Fibroblast of lung (primary cell): ENCODE data around the gene CBFA2T3. TPM values are rescaled to one million over a fixed set of nuclear protein-coding genes. Genes with fewer than 3 reads are reported as not detected.

Experiments
- DNase-seq, 2 donors: peaks; one replicate each; pipeline versions ENCODE4 v3.0.0 to v3.0.0-alpha.2; 2010; ENCODE audit warnings: low read depth in 2 of 2
- H2AFZ ChIP-seq: 2 replicates; pipeline ENCODE4 v1.5.1; 2012; ENCODE audit warnings: low read length, control low read depth, inconsistent platforms
- H3K27ac ChIP-seq: 2 replicates; pipeline ENCODE4 v1.5.1; 2011; ENCODE audit warnings: low read length, control low read depth; ENCODE audit not compliant: insufficient read depth
- H3K27me3 ChIP-seq: 2 replicates; pipeline ENCODE4 v1.5.1; 2011; ENCODE audit warnings: mild to moderate bottlenecking, low read length; ENCODE audit not compliant: control insufficient read depth, insufficient read depth
- H3K36me3 ChIP-seq: 2 replicates; pipeline ENCODE4 v1.5.1; 2011; ENCODE audit warnings: low read length; ENCODE audit not compliant: control insufficient read depth, insufficient read depth
- H3K4me1 ChIP-seq: 2 replicates; pipeline ENCODE4 v1.5.1; 2011; ENCODE audit warnings: low read length; ENCODE audit not compliant: control insufficient read depth, insufficient read depth; ENCODE audit errors: extremely low read depth
- H3K4me2 ChIP-seq: 2 replicates; pipeline ENCODE4 v1.5.1; 2011; ENCODE audit warnings: low read length, control low read depth; ENCODE audit not compliant: insufficient read depth; ENCODE audit errors: extremely low read depth
- H3K4me3 ChIP-seq, 4 experiments: fragments of 200-600 bp in 1 of 4; sonication (generic) in 1 of 4; replicated peaks in 1 of 4; 2 replicates each; pipeline ENCODE4 v1.5.1; 2011 to 2016; ENCODE audit warnings: low read length in 4 of 4, low read depth in 3 of 4, mild to moderate bottlenecking in 3 of 4, control low read depth in 2 of 4, inconsistent platforms in 1 of 4, mixed read lengths in 1 of 4; ENCODE audit not compliant: insufficient read depth in 1 of 4; ENCODE audit errors: control extremely low read depth in 1 of 4
- H3K79me2 ChIP-seq: 2 replicates; pipeline ENCODE4 v1.5.1; 2012; ENCODE audit warnings: mild to moderate bottlenecking, low read length, inconsistent platforms; ENCODE audit not compliant: control insufficient read depth, insufficient read depth
- H3K9ac ChIP-seq: 2 replicates; pipeline ENCODE4 v1.5.1; 2011; ENCODE audit warnings: mild to moderate bottlenecking, low read length, control low read depth; ENCODE audit not compliant: insufficient read depth
- H3K9me3 ChIP-seq: 2 replicates; pipeline ENCODE4 v1.5.1; 2012; ENCODE audit warnings: low read depth, low read length; ENCODE audit not compliant: control insufficient read depth, insufficient read depth
- H4K20me1 ChIP-seq: 2 replicates; pipeline ENCODE4 v1.5.1; 2011; ENCODE audit warnings: low read length; ENCODE audit not compliant: control insufficient read depth, insufficient read depth; ENCODE audit errors: extremely low read depth
- EZH2 ChIP-seq: IDR thresholded peaks from 2 replicates; pipeline ENCODE4 v1.5.1; 2012; ENCODE audit warnings: low read length, control low read depth, mild to moderate bottlenecking; ENCODE audit errors: missing control alignments
- polyA plus RNA-seq, 2 donors: library from polyadenylated mRNA; depleted of rRNA in 1 of 2; stranded (reverse) in 1 of 2; unstranded in 1 of 2; fragments of >200 nt; gene quantifications; 2 replicates each; pipeline ENCODE4 v1.2.1, GENCODE V29; 2011 to 2012; ENCODE audit warnings: missing spikeins in 1 of 2
- total RNA-seq: library from RNA; depleted of rRNA; stranded (reverse); fragments of >200 nt; gene quantifications from 2 replicates; pipeline ENCODE4 v1.2.1, GENCODE V29; 2014
- TF ChIP-seq, protein P1 (sequence below), 2 donors: IDR thresholded peaks in 1 of 2; conservative IDR thresholded peaks in 1 of 2; 1 replicate in 1 of 2; 2 replicates in 1 of 2; pipeline ENCODE4 v1.5.1; 2011 to 2012; ENCODE audit warnings: low read length in 2 of 2, control low read depth in 1 of 2, inconsistent platforms in 1 of 2, low read depth in 1 of 2, mild to moderate bottlenecking in 1 of 2

CBFA2T3 gene
- total and polyA plus RNA-seq, 2 donors (not counting 1 experiment from before 2014, with no cell fraction given): under 0.01 to 0.05 TPM

DNA sequence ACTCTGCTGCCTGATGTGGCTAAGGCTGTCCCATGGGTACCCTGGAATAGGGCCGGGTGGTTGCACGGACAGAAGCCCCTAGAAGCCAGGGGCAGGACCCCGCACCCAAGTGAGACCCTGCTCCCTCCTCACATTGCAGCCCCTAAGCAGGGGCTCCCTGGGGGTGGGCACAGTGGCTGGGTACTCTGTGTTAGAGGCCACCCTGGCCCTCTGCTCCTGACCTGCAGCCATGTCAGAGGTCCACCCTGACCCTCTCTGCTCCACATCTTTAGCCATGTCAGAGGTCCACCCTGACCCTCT lies 2.1 kb downstream of the CBFA2T3 start:
- Histone ChIP-seq H3K4me2 (no peak overlapping the region), H4K20me1 (no peaks in the 10 kb centered on the region), H3K9me3 (no peaks in the 10 kb centered on the region), H3K4me1 (no peaks in the 10 kb centered on the region), H3K79me2 (no peaks in the 10 kb centered on the region), H3K4me3 (no peak overlapping the region), H3K9ac (no peak overlapping the region), H3K27ac (no peak overlapping the region), H3K27me3 (peaks cover 3% of the 10 kb centered on the region), H2AFZ (no peak overlapping the region), H3K36me3 (no peaks in the 10 kb centered on the region)
- no peak for TF ChIP-seq EZH2
- TF ChIP-seq, protein P1, sequence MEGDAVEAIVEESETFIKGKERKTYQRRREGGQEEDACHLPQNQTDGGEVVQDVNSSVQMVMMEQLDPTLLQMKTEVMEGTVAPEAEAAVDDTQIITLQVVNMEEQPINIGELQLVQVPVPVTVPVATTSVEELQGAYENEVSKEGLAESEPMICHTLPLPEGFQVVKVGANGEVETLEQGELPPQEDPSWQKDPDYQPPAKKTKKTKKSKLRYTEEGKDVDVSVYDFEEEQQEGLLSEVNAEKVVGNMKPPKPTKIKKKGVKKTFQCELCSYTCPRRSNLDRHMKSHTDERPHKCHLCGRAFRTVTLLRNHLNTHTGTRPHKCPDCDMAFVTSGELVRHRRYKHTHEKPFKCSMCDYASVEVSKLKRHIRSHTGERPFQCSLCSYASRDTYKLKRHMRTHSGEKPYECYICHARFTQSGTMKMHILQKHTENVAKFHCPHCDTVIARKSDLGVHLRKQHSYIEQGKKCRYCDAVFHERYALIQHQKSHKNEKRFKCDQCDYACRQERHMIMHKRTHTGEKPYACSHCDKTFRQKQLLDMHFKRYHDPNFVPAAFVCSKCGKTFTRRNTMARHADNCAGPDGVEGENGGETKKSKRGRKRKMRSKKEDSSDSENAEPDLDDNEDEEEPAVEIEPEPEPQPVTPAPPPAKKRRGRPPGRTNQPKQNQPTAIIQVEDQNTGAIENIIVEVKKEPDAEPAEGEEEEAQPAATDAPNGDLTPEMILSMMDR (conservative IDR thresholded peaks at IDR 0.05 in 1 of 2, IDR thresholded peaks at IDR 0.05 in 1 of 2; ENCODE audit: low read depth in 1 of 2, low read length in 2 of 2): no peak
- DNase-seq: no peak

DNA sequence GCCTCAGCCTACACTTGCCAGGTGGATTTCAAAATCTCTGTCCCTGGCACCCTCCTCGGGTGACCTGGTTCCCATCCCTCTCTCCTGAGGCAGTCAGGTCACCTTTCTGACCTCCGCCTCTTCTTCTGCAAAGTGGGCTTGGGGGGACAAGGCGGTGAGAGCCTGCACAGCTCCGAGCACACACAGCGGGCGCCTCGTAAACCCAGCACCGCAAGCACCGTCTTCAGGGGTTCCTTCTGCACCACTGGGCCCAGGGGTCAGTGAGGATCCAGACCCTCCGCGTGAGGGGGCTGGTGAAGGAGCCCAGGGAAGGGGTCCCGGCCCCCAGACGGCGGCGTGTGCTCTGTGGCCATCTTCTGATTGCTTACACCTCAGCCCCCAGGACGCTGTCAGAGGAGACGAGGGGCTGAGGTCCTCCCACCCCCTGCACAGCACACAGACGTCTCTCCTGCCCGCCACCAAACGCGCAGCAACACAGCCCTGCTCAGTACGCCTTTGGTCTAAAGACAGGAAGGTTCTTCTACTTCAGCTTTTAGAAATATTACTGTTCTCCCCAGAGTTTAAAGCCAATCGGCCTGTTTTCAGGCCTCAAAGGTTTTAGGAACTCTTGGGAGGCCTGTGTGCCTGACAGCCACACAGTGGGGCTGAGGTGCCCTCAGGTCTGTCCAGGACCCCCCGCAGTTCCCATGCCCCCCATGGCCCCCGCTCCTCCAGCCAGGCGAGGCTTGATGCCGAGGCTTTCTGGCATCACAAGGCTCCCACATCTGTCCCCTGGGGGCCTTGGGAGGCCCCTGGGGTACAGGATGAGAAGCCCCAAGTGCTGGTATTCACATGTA lies 2.7 kb downstream of the CBFA2T3 start:
- H4K20me1 ChIP-seq: no peaks in the 10 kb centered on the region
- H2AFZ ChIP-seq: no peak overlapping the region
- no peak overlapping the region for H3K4me2 ChIP-seq
- TF ChIP-seq EZH2: no peak
- TF ChIP-seq, protein P1 (conservative IDR thresholded peaks at IDR 0.05 in 1 of 2, IDR thresholded peaks at IDR 0.05 in 1 of 2; ENCODE audit: low read depth in 1 of 2, low read length in 2 of 2): no peak
- no peaks in the 10 kb centered on the region for H3K4me1 ChIP-seq
- H3K27ac ChIP-seq: no peak overlapping the region
- H3K9ac ChIP-seq: no peak overlapping the region
- DNase-seq: no peak
- no peaks in the 10 kb centered on the region for H3K36me3 ChIP-seq
- H3K4me3 ChIP-seq: no peak overlapping the region
- peaks cover 3% of the 10 kb centered on the region for H3K27me3 ChIP-seq
- no peaks in the 10 kb centered on the region for H3K79me2 ChIP-seq
- H3K9me3 ChIP-seq: no peaks in the 10 kb centered on the region

DNA sequence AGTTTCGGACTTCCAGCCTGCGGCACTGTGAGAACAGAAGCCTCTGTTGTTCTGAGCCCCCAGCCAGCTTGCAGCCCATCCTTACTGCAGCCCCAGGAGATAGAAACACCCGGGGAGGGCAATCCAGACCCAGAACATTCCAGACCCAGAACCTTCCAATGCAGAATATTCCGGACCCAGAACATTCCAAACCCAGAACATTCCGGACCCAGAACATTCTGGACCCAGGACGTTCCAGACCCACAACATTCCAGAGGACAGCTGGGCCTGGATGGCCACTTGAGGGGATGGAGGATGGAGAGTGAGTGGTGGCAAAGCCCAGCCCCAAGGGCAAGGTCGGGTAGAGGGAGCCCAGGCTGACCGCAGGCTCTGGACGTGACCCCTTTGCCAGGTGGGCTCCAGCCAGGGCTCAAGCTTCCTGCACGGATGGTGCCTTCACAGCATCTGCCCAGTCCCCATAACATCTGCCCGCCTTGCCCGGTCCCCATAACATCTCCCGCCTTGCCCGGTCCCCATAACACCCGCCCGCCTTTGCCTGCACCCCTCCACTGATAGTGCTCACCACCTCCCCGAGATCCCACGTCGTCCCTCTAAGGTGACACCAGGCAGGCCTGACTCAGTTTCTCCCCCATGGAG lies 3.5 kb downstream of the CBFA2T3 start:
- DNase-seq: no peak
- no peaks in the 10 kb centered on the region for H3K4me1 ChIP-seq
- H4K20me1 ChIP-seq: no peaks in the 10 kb centered on the region
- H3K79me2 ChIP-seq: no peaks in the 10 kb centered on the region
- no peak overlapping the region for H2AFZ ChIP-seq
- no peak overlapping the region for H3K9ac ChIP-seq
- no peak overlapping the region for H3K4me3 ChIP-seq
- no peak overlapping the region for H3K4me2 ChIP-seq
- H3K36me3 ChIP-seq: no peaks in the 10 kb centered on the region
- no peaks in the 10 kb centered on the region for H3K9me3 ChIP-seq
- no peak overlapping the region for H3K27ac ChIP-seq
- TF ChIP-seq EZH2: no peak
- TF ChIP-seq, protein P1 (conservative IDR thresholded peaks at IDR 0.05 in 1 of 2, IDR thresholded peaks at IDR 0.05 in 1 of 2; ENCODE audit: low read depth in 1 of 2, low read length in 2 of 2): no peak
- peaks cover 3% of the 10 kb centered on the region for H3K27me3 ChIP-seq
